ENCODE measurements around the gene COX19. TPM values are rescaled to one million over a fixed set of nuclear protein-coding genes. Genes with fewer than 3 reads are reported as not detected.

The COX19 gene, protein sequence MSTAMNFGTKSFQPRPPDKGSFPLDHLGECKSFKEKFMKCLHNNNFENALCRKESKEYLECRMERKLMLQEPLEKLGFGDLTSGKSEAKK
- 6.2 and 9.8 TPM in 2 replicates for total RNA-seq

DNA sequence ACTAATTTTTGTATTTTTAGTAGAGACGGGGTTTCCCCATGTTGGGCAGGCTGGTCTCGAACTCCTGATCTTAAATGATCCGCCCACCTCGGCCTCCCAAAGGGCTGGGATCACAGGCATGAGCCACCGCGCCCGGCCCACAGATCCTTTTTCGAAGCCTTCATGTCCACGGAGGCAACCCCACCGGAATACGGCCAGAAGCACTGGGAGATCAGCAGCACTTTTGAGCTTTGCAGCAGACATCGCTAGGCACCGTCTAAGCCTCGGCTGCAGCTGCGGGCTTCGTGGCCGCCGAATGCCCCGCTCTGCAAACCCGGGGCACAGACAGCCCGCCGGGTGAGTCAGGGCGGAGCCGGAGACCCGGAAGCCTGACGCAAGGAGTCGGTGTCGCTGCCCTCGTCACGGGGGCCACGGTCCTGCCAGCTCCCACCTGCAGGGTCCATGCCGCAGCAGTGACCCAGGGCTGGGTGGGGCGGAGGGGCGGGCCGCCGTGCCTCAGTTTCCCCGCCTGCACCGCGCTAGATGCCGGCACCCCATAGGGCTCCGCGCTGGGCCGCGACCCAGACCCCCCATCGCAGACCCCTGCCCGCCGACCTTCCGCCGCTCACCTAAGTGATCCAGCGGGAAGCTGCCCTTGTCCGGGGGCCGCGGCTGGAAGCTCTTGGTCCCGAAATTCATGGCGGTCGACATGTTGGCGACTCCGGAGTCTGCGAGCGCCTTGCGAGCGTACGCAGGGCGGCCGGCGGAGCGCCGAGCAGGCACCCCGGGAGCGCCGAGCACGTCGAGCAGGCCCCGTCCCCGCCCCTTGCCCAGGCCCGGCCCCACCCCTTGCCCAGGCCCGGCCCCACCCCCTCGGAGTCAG is at the start of gene COX19:
Gene COX19, minus strand, starts transcription at position 730 of the 862 bp plus-strand sequence. Its CDS starts 40 bp downstream, at position 690.

DNA sequence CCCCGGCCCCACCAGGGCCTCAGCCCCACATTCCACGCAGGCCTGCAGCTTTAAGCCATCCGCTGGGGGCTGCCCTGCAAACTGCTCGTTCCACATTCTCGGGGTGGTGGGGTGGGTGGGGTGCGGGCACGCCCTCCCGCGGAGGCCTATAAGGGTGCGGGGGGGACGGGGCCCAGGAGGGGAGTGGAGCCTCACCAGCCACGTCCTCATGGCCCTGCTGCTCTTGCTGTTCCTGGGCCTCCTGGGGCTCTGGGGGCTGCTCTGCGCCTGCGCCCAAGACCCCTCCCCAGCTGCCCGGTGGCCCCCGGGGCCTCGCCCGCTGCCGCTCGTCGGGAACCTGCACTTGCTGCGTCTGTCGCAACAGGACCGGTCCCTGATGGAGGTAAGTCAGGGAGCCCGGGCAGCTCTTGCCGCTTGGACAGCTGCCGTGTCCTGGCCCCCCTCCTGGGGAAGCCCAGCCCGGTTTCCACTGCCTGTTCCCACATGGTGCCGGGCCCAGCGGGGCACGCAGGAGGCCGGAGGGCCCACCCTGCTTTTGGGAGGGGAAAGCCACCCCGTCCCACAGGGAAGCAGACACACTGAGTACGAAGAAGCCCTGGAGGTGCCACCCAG is 7.8 kb upstream of the COX19 start, which contains the start of gene CYP2W1:
Gene CYP2W1, plus strand, starts transcription at position 178 of the 612 bp plus-strand sequence. Its CDS starts 31 bp downstream, at position 209.

GRCh38 chr7:954330-955238 is 20.8 kb downstream of the COX19 start, which contains the start of gene ADAP1:
ADAP1 (minus strand) TSS chr7:954680; CDS start chr7:954477, 203 bp downstream.

Small RNAs within 50 kb of the gene (small RNA-seq; reads per million reads assigned to genes)
- 33.4 reads per million, percentile 98 among the genes with 10 or more reads in this experiment for gene MIR339

Other genes with a start within 250 kb of the COX19 start
- 43.0 and 50.4 TPM in 2 replicates for gene DNAAF5, start 248.8 kb downstream of the COX19 start, total RNA-seq
- gene PRKAR1B, start 248.3 kb downstream of the COX19 start, total RNA-seq = 9.4 and 10.3 TPM in 2 replicates
- 66.5 and 90.9 TPM in 2 replicates for gene SUN1, start 143.1 kb downstream of the COX19 start, total RNA-seq
- gene GET4, start 99.0 kb downstream of the COX19 start, total RNA-seq = 12.5 and 17.0 TPM in 2 replicates
- gene ADAP1, start 20.9 kb downstream of the COX19 start, total RNA-seq = 0.73 and 1.2 TPM in 2 replicates
- not detected in 2 replicates for gene CYP2W1, start 7.6 kb upstream of the COX19 start, total RNA-seq
- 0.78 and 2.6 TPM in 2 replicates for gene GPR146, start 69.0 kb upstream of the COX19 start, total RNA-seq
- 4.1 and 8.5 TPM in 2 replicates for gene GPER1, start 112.6 kb upstream of the COX19 start, total RNA-seq
- gene ZFAND2A, start 184.6 kb upstream of the COX19 start, total RNA-seq = 8.2 and 12.1 TPM in 2 replicates